Cardiac muscle cell (in vitro differentiated cells and primary cell): Measurements from ENCODE around the gene NME9. TPM values are rescaled to one million over a fixed set of nuclear protein-coding genes. Genes with fewer than 3 reads are reported as not detected.
A peak's percentile ranks its signal among the peaks of the same experiment; 100 is the strongest.

Source experiments
- DNase-seq, 2 donors: peaks; one replicate each; pipeline versions ENCODE4 v3.0.0 to v3.0.0-alpha.2; 2010 to 2017; ENCODE audit warnings: low read depth in 1 of 2, low spot score in 1 of 2
- H3K27ac ChIP-seq: fragments of 200-600 bp; sonication (generic); 2 replicates; pipeline ENCODE4 v1.5.1; 2016
- H3K27me3 ChIP-seq: fragments of 200-600 bp; sonication (generic); 2 replicates; pipeline ENCODE4 v1.6.0; 2016; ENCODE audit warnings: control low read depth
- H3K36me3 ChIP-seq: fragments of 200-600 bp; sonication (generic); 2 replicates; pipeline ENCODE4 v1.5.1; 2016; ENCODE audit warnings: control low read depth
- H3K4me1 ChIP-seq: fragments of 200-600 bp; sonication (generic); 2 replicates; pipeline ENCODE4 v1.8.1; 2017; ENCODE audit warnings: low read depth, mild to moderate bottlenecking, mixed run types
- H3K4me3 ChIP-seq: fragments of 200-600 bp; sonication (generic); 2 replicates; pipeline ENCODE4 v1.5.1; 2016; ENCODE audit warnings: mild to moderate bottlenecking
- H3K9me3 ChIP-seq: fragments of 200-600 bp; sonication (generic); 2 replicates; pipeline ENCODE4 v1.5.1; 2017; ENCODE audit warnings: low read depth, mild to moderate bottlenecking, control low read depth
- CTCF ChIP-seq: IDR thresholded peaks from 2 replicates; pipeline ENCODE4 v1.5.1; 2012; ENCODE audit warnings: low read depth, mild to moderate bottlenecking, low read length
- polyA plus RNA-seq: library from polyadenylated mRNA; unstranded; fragments of >200 nt; fragmentation: Nextera tagmentation; extraction: Ambion mirVana; gene quantifications from 2 replicates; pipeline ENCODE4 v1.2.1, GENCODE V29; 2016
- total RNA-seq: library from RNA; depleted of rRNA; stranded (reverse); fragments of >200 nt; gene quantifications from 2 replicates; pipeline ENCODE4 v1.2.3, GENCODE V29; 2016

The NME9 gene
- total and polyA plus RNA-seq, 2 experiments from 2014 or later = 2.9 to 5.1 TPM

GRCh38 chr3:138375447-138375846, 45.8 kb upstream of the NME9 start:
- Histone ChIP-seq H3K27me3 (no peaks in the 10 kb centered on the region), H3K27ac (peak overlapping the region; percentile 94)

GRCh38 chr3:138374573-138375134, 45.0 kb upstream of the NME9 start:
- TF ChIP-seq CTCF = no peak
- Histone ChIP-seq H3K4me3 (no peak overlapping the region), H3K9me3 (no peaks in the 10 kb centered on the region), H3K4me1 (peaks cover 78% of the 10 kb centered on the region), H3K36me3 (peaks cover 6% of the 10 kb centered on the region), H3K27me3 (no peaks in the 10 kb centered on the region), H3K27ac (peak overlapping the region; percentile 94)
- DNase-seq = peak; percentile 22 to 26

More at GRCh38 chr3:138375447-138375846, 45.8 kb upstream of the NME9 start:
- no peaks in the 10 kb centered on the region for H3K9me3 ChIP-seq
- H3K4me1 ChIP-seq = peaks cover 84% of the 10 kb centered on the region
- no peak overlapping the region for H3K4me3 ChIP-seq
- DNase-seq = no peak
- H3K36me3 ChIP-seq = peaks cover 6% of the 10 kb centered on the region
- TF ChIP-seq CTCF = no peak

GRCh38 chr3:138373736-138374094, 44.1 kb upstream of the NME9 start:
- TF ChIP-seq CTCF = no peak
- Histone ChIP-seq H3K9me3 (no peaks in the 10 kb centered on the region), H3K27ac (peak overlapping the region; percentile 94), H3K4me3 (no peak overlapping the region), H3K4me1 (peaks cover 82% of the 10 kb centered on the region), H3K36me3 (peaks cover 6% of the 10 kb centered on the region), H3K27me3 (no peaks in the 10 kb centered on the region)
- DNase-seq = no peak

GRCh38 chr3:138373087-138373735, 43.6 kb upstream of the NME9 start:
- no peak overlapping the region for H3K4me3 ChIP-seq
- no peaks in the 10 kb centered on the region for H3K9me3 ChIP-seq
- H3K27ac ChIP-seq = peak overlapping the region; percentile 94
- peaks cover 77% of the 10 kb centered on the region for H3K4me1 ChIP-seq
- H3K27me3 ChIP-seq = no peaks in the 10 kb centered on the region
- no peak for TF ChIP-seq CTCF
- DNase-seq = no peak
- peaks cover 6% of the 10 kb centered on the region for H3K36me3 ChIP-seq

GRCh38 chr3:138371070-138371965, 41.7 kb upstream of the NME9 start:
- no peaks in the 10 kb centered on the region for H3K9me3 ChIP-seq
- H3K27ac ChIP-seq = peak overlapping the region; percentile 94
- peaks cover 63% of the 10 kb centered on the region for H3K4me1 ChIP-seq
- no peak for DNase-seq
- no peak for TF ChIP-seq CTCF
- no peaks in the 10 kb centered on the region for H3K27me3 ChIP-seq
- H3K36me3 ChIP-seq = peaks cover 6% of the 10 kb centered on the region
- H3K4me3 ChIP-seq = no peak overlapping the region
